Measurements from ENCODE around the gene CAMK2B. TPM values are rescaled to one million over a fixed set of nuclear protein-coding genes. Genes with fewer than 3 reads are reported as not detected.
A peak's percentile ranks its signal among the peaks of the same experiment; 100 is the strongest.

Gene CAMK2B
- total RNA-seq, 1 donor from 2014 or later: 98.0 TPM

GRCh38 chr7:44284216-44284615 lies 41.2 kb downstream of the CAMK2B start:
- Histone ChIP-seq H3K4me1 (peaks cover 82% of the 10 kb centered on the region), H3K27me3 (ENCODE audit: low read depth) (no peaks in the 10 kb centered on the region), H3K9me3 (replicated peaks) (no peaks in the 10 kb centered on the region), H3K4me3 (no peak overlapping the region), H3K27ac (replicated peaks) (peak overlapping the region; percentile 83), H3K36me3 (no peaks in the 10 kb centered on the region)
- peak; percentile 10 for DNase-seq
- intact Hi-C loops (cut with micrococcal nuclease): no loop called here
- TF ChIP-seq CTCF (IDR thresholded peaks at IDR 0.05; ENCODE audit: borderline replicate concordance): no peak

- peak; percentile 65 for DNase-seq
- H3K4me3 ChIP-seq: no peak overlapping the region
- H3K27ac ChIP-seq (replicated peaks): peak overlapping the region; percentile 83
- no peaks in the 10 kb centered on the region for H3K27me3 ChIP-seq (ENCODE audit: low read depth)
- H3K36me3 ChIP-seq: no peaks in the 10 kb centered on the region
- no peaks in the 10 kb centered on the region for H3K9me3 ChIP-seq (replicated peaks)
- TF ChIP-seq CTCF (IDR thresholded peaks at IDR 0.05; ENCODE audit: borderline replicate concordance): no peak
- peaks cover 79% of the 10 kb centered on the region for H3K4me1 ChIP-seq
- intact Hi-C loops (cut with micrococcal nuclease): no loop called here
Observed at GRCh38 chr7:44283381-44284211, 41.8 kb downstream of the CAMK2B start.

- no peak for TF ChIP-seq CTCF (IDR thresholded peaks at IDR 0.05; ENCODE audit: borderline replicate concordance)
- intact Hi-C loops (cut with micrococcal nuclease): no loop called here
- peak overlapping the region; percentile 83 for H3K27ac ChIP-seq (replicated peaks)
- peak; percentile 12 for DNase-seq
- peaks cover 80% of the 10 kb centered on the region for H3K4me1 ChIP-seq
- no peak overlapping the region for H3K4me3 ChIP-seq
- no peaks in the 10 kb centered on the region for H3K9me3 ChIP-seq (replicated peaks)
- H3K27me3 ChIP-seq (ENCODE audit: low read depth): no peaks in the 10 kb centered on the region
- H3K36me3 ChIP-seq: no peaks in the 10 kb centered on the region
Observed at GRCh38 chr7:44282601-44283171, 42.7 kb downstream of the CAMK2B start.

GRCh38 chr7:44281811-44282600 lies 43.4 kb downstream of the CAMK2B start:
- Histone ChIP-seq H3K36me3 (no peaks in the 10 kb centered on the region), H3K4me1 (peaks cover 86% of the 10 kb centered on the region), H3K9me3 (replicated peaks) (no peaks in the 10 kb centered on the region), H3K27me3 (ENCODE audit: low read depth) (no peaks in the 10 kb centered on the region), H3K27ac (replicated peaks) (peak overlapping the region; percentile 83), H3K4me3 (no peak overlapping the region)
- intact Hi-C loops (cut with micrococcal nuclease): no loop called here
- DNase-seq: peak; percentile 6
- no peak for TF ChIP-seq CTCF (IDR thresholded peaks at IDR 0.05; ENCODE audit: borderline replicate concordance)

- Histone ChIP-seq H3K4me1 (peaks cover 86% of the 10 kb centered on the region), H3K27ac (replicated peaks) (peak overlapping the region; percentile 48), H3K4me3 (no peak overlapping the region), H3K27me3 (ENCODE audit: low read depth) (no peaks in the 10 kb centered on the region), H3K9me3 (replicated peaks) (no peaks in the 10 kb centered on the region), H3K36me3 (no peaks in the 10 kb centered on the region)
- no peak for TF ChIP-seq CTCF (IDR thresholded peaks at IDR 0.05; ENCODE audit: borderline replicate concordance)
- DNase-seq: peak; percentile 36
- intact Hi-C loops (cut with micrococcal nuclease): no loop called here
Observed at GRCh38 chr7:44280993-44281721, 44.2 kb downstream of the CAMK2B start.

Measured in left ventricle myocardium inferior (tissue), 1 donor.